ENCODE measurements around the gene HYI.
"Not testable (repeated sequence)": the region's sequence is repeated elsewhere in the genome, so short reads cannot be mapped to it uniquely, and the experiment has no call there.

HYI gene

GRCh38 chr1:43460988-43461693, 7.4 kb upstream of the HYI start:
- Histone ChIP-seq H3K4me1 (ENCODE audit: control insufficient read depth, insufficient read depth, low read length) (peaks cover 7% of the 10 kb centered on the region), H3K36me3 (ENCODE audit: control insufficient read depth, insufficient read depth, low read length) (no peaks in the 10 kb centered on the region), H3K9me3 (ENCODE audit: control insufficient read depth, low read length) (no peaks in the 10 kb centered on the region), H3K27me3 (ENCODE audit: control insufficient read depth, insufficient read depth, low read length) (no peaks in the 10 kb centered on the region), H3K9ac (ENCODE audit: low read length) (no peak overlapping the region), H3K4me3 (ENCODE audit: low read length) (no peak overlapping the region)

GRCh38 chr1:43458379-43458778, 4.6 kb upstream of the HYI start:
- H3K4me3 ChIP-seq (ENCODE audit: low read length); H3K9me3 ChIP-seq (ENCODE audit: control insufficient read depth, low read length); H3K9ac ChIP-seq (ENCODE audit: low read length); H3K27me3 ChIP-seq (ENCODE audit: control insufficient read depth, insufficient read depth, low read length); H3K4me1 ChIP-seq (ENCODE audit: control insufficient read depth, insufficient read depth, low read length); H3K36me3 ChIP-seq (ENCODE audit: control insufficient read depth, insufficient read depth, low read length): not testable (repeated sequence)

- peaks cover 10% of the 10 kb centered on the region for H3K4me1 ChIP-seq (ENCODE audit: control insufficient read depth, insufficient read depth, low read length)
- H3K9ac ChIP-seq (ENCODE audit: low read length) = no peak overlapping the region
- peaks cover 15% of the 10 kb centered on the region for H3K36me3 ChIP-seq (ENCODE audit: control insufficient read depth, insufficient read depth, low read length)
- no peaks in the 10 kb centered on the region for H3K27me3 ChIP-seq (ENCODE audit: control insufficient read depth, insufficient read depth, low read length)
- no peaks in the 10 kb centered on the region for H3K9me3 ChIP-seq (ENCODE audit: control insufficient read depth, low read length)
- no peak overlapping the region for H3K4me3 ChIP-seq (ENCODE audit: low read length)
Observed at GRCh38 chr1:43455213-43455889, 1.6 kb upstream of the HYI start.

GRCh38 chr1:43454270-43455011, 710 bp upstream of the HYI start:
- Histone ChIP-seq H3K36me3 (ENCODE audit: control insufficient read depth, insufficient read depth, low read length) (peaks cover 23% of the 10 kb centered on the region), H3K9ac (ENCODE audit: low read length) (peak overlapping the region; percentile 65), H3K4me3 (ENCODE audit: low read length) (peak overlapping the region; percentile 34), H3K9me3 (ENCODE audit: control insufficient read depth, low read length) (no peaks in the 10 kb centered on the region), H3K4me1 (ENCODE audit: control insufficient read depth, insufficient read depth, low read length) (peaks cover 10% of the 10 kb centered on the region), H3K27me3 (ENCODE audit: control insufficient read depth, insufficient read depth, low read length) (no peaks in the 10 kb centered on the region)

- H3K4me3 ChIP-seq (ENCODE audit: low read length) = no peak overlapping the region
- no peaks in the 10 kb centered on the region for H3K27me3 ChIP-seq (ENCODE audit: control insufficient read depth, insufficient read depth, low read length)
- H3K9me3 ChIP-seq (ENCODE audit: control insufficient read depth, low read length) = no peaks in the 10 kb centered on the region
- H3K9ac ChIP-seq (ENCODE audit: low read length) = peak overlapping the region; percentile 50
- H3K4me1 ChIP-seq (ENCODE audit: control insufficient read depth, insufficient read depth, low read length) = peaks cover 10% of the 10 kb centered on the region
- H3K36me3 ChIP-seq (ENCODE audit: control insufficient read depth, insufficient read depth, low read length) = peaks cover 36% of the 10 kb centered on the region
Observed at GRCh38 chr1:43452789-43453441, 816 bp downstream of the HYI start.

- Histone ChIP-seq H3K4me3 (ENCODE audit: low read length) (no peak overlapping the region), H3K9ac (ENCODE audit: low read length) (no peak overlapping the region), H3K27me3 (ENCODE audit: control insufficient read depth, insufficient read depth, low read length) (no peaks in the 10 kb centered on the region), H3K36me3 (ENCODE audit: control insufficient read depth, insufficient read depth, low read length) (peaks cover 46% of the 10 kb centered on the region), H3K4me1 (ENCODE audit: control insufficient read depth, insufficient read depth, low read length) (peaks cover 10% of the 10 kb centered on the region), H3K9me3 (ENCODE audit: control insufficient read depth, low read length) (no peaks in the 10 kb centered on the region)
Observed at GRCh38 chr1:43451701-43452532, 1.8 kb downstream of the HYI start.

- Histone ChIP-seq H3K9me3 (ENCODE audit: control insufficient read depth, low read length) (no peaks in the 10 kb centered on the region), H3K4me1 (ENCODE audit: control insufficient read depth, insufficient read depth, low read length) (peaks cover 10% of the 10 kb centered on the region), H3K27me3 (ENCODE audit: control insufficient read depth, insufficient read depth, low read length) (no peaks in the 10 kb centered on the region), H3K36me3 (ENCODE audit: control insufficient read depth, insufficient read depth, low read length) (peaks cover 47% of the 10 kb centered on the region), H3K9ac (ENCODE audit: low read length) (no peak overlapping the region), H3K4me3 (ENCODE audit: low read length) (no peak overlapping the region)
Observed at GRCh38 chr1:43451157-43451591, 2.6 kb downstream of the HYI start.

GRCh38 chr1:43450251-43450941, 3.3 kb downstream of the HYI start:
- H3K9me3 ChIP-seq (ENCODE audit: control insufficient read depth, low read length) = no peaks in the 10 kb centered on the region

GRCh38 chr1:43449708-43450069, 4.0 kb downstream of the HYI start:
- Histone ChIP-seq H3K4me1 (ENCODE audit: control insufficient read depth, insufficient read depth, low read length) (peaks cover 10% of the 10 kb centered on the region), H3K4me3 (ENCODE audit: low read length) (no peak overlapping the region), H3K9ac (ENCODE audit: low read length) (no peak overlapping the region), H3K36me3 (ENCODE audit: control insufficient read depth, insufficient read depth, low read length) (peaks cover 47% of the 10 kb centered on the region), H3K27me3 (ENCODE audit: control insufficient read depth, insufficient read depth, low read length) (no peaks in the 10 kb centered on the region), H3K9me3 (ENCODE audit: control insufficient read depth, low read length) (no peaks in the 10 kb centered on the region)

More at GRCh38 chr1:43450251-43450941, 3.3 kb downstream of the HYI start:
- Histone ChIP-seq H3K36me3 (ENCODE audit: control insufficient read depth, insufficient read depth, low read length) (peaks cover 47% of the 10 kb centered on the region), H3K9ac (ENCODE audit: low read length) (no peak overlapping the region), H3K4me3 (ENCODE audit: low read length) (no peak overlapping the region), H3K27me3 (ENCODE audit: control insufficient read depth, insufficient read depth, low read length) (no peaks in the 10 kb centered on the region), H3K4me1 (ENCODE audit: control insufficient read depth, insufficient read depth, low read length) (peaks cover 10% of the 10 kb centered on the region)

GRCh38 chr1:43448955-43449707, 4.6 kb downstream of the HYI start:
- Histone ChIP-seq H3K9me3 (ENCODE audit: control insufficient read depth, low read length) (no peaks in the 10 kb centered on the region), H3K4me3 (ENCODE audit: low read length) (no peak overlapping the region), H3K27me3 (ENCODE audit: control insufficient read depth, insufficient read depth, low read length) (no peaks in the 10 kb centered on the region), H3K4me1 (ENCODE audit: control insufficient read depth, insufficient read depth, low read length) (peaks cover 10% of the 10 kb centered on the region), H3K36me3 (ENCODE audit: control insufficient read depth, insufficient read depth, low read length) (peaks cover 47% of the 10 kb centered on the region), H3K9ac (ENCODE audit: low read length) (no peak overlapping the region)

Measured in mucosa of stomach (tissue), 1 donor.